GM19467 (cell line): ENCODE results near the gene DNM2.
"Not testable (repeated sequence)": the region's sequence is repeated elsewhere in the genome, so short reads cannot be mapped to it uniquely, and the experiment has no call there.

ENCODE experiments used
- ATAC-seq: cut with Tn5 transposase; IDR thresholded peaks from one replicate; pipeline ENCODE4 v1.9.1; 2021; ENCODE audit warnings: mild to moderate bottlenecking, moderate library complexity; ENCODE audit not compliant: unreplicated experiment

Gene DNM2

DNA sequence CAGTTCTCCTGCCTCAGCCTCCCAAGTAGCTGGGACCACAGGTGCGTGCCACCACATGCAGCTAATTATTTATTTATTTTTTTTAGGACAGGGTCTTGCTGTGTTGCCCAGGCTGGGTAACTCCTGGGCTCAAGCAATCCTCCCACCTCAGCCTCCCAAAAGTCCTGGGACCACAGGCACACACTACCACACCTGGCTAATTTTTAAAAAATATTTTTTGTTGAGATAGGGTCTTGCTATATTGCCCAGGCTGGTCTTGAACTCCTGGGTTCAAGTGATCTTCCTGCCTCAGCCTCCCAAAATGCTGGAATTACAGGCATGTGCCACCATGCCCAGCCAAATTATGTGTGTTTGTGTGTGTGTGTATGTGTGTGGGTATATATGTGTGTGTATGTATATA lies 139.0 kb downstream of the DNM2 start:
- not testable (repeated sequence) for ATAC-seq

DNA sequence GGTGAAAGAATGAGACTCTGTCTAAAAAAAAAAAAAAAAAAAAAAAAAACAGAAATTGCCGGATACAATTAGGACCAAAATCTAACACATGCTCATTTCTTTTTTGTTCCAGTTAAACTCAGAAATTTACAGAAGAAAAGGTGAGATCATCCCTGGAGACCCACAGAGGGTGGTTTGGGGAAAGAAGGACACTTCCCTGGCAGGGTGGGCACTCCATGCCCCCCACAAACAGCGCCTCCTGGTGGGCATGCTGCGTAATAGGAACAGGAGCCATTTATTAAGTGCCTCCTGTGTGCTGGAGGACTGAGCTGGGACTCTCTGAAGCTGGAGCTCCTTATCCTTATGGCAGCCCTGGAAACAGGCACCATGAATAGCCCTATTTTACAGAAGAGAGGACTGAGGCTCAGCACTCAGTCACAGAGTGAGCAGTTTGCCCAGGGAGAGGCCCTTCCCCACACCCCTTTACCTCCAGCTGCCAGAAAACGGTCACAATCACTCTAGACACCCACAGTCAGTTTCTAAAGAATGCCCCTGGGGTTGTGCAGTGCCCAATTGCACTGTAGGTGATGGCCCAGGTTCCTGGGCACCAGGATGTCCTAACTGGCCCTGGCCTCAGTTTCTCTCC lies 140.4 kb downstream of the DNM2 start:
- ATAC-seq, result no peak

DNA sequence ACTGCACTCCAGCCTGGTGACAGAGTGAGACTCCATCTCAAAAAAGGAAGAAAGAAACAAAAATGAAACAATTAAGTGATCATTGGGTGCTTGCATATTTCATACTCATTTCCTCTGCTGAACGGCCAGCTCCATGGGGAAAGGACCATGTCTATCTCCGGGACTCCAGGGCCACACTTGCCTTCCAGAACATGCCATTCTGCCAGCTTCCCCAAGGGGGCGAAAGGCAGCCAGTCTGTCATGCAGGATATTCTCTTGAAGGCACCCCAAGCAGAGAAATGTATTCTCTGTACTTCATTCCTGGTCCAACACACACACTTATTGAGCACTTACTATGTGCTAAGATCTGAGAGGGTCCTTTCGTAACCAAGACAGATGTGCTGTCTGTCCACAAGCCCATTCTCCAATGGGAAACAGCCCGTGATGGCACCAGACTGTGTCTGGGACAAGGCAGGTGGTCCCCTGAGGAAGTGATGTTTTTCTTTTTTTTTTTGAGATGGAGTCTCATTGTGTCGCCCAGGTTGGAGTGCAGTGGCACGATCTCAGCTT lies 143.3 kb downstream of the DNM2 start:
- ATAC-seq, result no peak

DNA sequence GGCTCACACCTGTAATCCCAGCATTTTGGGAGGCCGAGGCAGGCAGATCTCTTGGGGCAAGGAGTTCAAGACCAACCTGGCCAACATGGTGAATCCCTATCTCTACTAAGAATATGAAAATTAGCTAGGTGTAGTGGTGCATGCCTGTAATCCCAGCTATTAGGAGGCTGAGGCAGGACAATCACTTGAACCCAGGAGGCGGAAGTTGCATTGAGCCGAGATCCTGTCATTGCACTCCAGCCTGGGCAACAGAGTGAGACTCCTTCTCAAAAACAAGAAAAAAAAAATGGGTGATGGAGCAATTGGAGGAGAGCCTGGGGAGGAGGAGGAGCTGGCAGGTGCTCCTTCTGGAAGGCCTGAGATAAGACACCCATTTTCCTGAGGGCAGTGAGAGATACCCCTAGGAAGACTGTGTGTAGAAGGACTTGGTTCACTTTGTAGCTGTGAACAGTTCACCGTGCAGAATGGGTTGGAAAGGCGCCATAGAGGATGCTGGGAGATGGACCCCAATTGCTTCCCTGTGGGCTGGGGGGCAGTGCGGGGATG lies 144.8 kb downstream of the DNM2 start:
- no peak for ATAC-seq

DNA sequence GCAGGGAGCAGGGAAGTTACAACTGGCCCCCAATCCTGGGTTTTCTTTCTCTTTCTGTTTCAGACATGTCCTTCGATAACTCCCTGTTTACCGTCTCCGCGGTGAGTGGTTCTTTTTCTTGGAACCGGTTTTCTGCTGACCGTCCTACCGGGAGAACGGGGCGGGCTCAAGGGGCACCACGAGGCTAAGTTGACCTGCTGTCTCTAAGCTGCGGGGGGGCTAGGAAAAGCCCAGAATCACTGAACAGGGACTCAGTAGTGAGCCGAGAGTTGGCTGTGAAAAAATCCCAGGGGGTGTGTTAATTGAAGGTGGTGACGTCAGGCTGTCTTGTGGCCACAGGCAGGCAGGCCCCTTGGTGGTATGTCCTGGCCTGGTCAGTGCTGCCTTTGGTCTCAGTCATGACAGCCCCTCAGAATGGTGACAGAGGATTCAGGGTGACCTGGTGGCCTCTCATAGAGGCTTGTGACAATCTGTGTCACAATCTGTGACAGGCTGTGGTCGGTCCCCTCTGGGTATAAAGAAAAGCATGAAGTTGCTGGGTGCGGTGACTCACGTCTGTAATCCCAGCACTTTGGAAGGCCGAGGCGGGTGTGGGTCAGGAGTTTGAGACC lies 145.3 kb downstream of the DNM2 start:
- ATAC-seq, result no peak

DNA sequence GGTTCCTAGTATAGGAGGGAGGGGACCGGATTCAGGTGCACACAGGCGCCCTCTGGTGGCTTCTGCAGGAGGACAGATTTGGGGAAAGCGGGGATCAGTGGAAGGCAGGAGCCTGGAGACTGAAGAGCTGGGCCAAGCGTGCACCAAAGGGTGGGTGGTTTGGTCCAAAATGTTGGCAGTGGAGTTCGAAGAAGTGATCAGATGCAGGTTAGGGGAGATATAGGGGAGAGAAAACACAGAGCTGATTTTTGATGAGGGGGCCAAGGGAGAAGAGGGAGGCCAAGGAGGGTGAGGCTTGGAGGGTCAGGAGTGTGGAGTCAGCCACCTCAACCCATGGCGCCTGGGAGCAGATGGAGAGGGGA lies 146.6 kb downstream of the DNM2 start:
- ATAC-seq, result no peak

DNA sequence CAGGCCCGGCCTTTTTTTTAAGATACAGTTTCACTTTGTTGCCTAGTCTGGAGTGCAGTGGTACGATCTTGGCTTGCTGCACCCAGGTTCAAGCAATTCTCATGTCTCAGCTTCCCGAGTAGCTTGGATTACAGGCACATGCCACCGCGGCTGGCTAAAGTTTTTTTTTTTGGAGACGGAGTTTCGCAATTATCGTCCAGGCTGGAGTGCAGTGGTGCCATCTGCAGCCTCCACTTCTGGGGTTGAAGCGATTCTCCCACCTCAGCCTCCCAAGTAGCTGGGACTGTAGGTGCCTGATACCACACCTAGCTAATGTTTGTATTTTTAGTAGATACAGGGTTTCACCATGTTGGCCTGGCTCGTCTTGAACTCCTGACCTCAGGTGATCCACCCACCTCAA lies 148.6 kb downstream of the DNM2 start:
- ATAC-seq, result no peak

DNA sequence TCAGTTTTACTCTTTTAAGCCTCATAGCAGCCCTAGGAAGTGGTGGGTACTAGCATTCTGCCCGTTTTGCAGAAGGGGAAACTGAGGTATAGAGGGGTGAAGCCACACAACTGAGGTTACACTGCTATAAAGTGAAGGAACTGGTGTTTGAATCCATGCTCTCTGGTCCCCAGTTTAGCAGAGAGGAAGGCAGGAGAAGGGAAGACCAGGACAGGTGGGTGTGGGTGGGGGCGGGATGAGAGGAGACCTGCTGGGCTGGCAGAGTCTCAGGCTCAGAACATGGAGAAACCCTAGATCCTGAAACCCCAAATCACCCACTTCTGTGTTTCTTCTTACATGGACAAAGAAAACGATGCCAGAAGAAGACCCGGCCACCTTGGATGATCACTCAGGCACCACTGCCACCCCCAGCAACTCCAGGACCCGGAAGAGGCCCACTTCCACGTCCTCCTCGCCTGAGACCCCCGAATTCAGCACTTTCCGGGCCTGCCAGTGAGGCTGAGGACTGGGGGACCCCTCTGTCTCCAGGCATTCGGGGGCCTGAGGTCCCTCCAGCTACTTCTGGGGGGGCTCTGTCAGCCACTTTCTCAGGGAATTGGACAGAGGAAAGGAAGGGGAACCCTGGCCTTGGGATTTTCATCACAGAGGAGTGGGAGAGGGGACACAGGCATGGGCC lies 151.1 kb downstream of the DNM2 start:
- ATAC-seq, result no peak

DNA sequence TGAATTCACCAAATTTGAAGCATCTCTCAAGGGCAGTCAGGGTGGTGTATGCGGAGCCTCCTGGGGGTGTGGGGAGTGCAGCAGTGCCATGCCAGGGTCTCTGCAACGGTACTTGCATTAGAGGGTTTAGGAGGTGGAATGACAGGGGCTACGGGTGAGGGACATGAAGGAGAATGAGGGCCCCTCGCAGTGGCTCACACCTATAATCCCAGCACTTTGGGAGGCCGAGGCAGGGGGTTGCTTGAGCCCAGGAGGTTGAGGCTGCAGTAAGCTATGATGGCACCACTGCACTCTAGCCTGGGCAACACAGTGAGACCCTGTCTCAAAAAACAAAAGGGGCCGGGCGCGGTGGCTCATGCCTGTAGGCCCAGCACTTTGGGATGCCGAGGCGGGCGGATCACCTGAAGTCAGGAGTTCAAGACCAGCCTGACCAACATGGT lies 152.0 kb downstream of the DNM2 start:
- ATAC-seq, result not testable (repeated sequence)

DNA sequence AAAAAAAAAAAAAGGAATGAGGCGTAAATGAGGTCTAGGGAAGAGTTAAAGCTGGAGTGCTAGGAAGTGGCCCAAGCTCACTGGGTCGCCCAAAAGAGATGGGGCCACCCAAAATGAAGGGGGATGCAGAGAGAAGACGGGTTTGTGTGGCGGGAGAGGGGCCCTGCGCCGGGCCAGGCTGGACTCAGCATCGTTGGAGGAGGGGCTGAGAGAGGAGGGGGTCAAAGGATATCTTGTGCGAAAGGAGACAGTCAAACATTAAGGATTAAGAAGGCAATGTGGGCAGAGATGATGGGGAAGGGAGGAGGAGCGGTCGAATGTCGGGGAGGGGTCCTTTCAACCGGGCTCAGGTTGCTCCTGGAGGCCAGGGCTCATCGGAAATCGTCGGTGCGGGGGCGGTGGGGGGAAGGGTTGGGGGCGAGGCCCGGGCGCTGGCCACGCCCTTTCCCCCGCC lies 152.6 kb downstream of the DNM2 start:
- ATAC-seq, result no peak

DNA sequence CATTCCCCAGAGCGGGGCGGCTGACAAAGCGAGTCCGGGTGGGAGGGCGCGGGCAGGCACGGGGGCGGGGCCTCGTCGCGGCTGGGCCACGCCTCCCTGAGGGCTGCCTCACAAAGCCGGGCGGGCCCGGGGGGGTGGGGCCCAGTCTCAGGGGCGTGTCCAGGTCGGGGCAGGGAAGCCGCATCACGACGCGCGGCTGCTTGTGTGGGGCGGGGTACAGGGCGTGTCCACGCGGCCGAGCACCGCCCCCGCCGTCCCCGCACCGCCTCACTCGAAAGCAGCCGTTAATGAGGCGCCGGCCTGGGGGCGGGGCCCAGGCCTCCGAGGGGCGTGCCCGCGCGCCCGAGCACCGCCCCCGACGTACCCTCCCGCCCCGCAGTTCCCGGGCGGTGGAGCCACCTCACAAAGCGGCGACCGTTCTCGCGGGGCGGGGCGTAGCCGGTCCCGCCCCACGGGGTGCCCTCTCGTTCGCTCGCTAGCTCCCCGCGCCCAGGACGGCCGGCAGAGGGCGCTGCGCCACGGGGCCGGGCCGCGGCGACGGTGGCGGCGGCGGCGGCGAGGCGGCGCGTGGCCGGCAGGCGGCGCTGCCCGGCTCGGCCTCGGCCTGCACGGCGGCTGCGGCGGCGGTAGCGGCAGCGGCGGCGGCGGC lies 153.2 kb downstream of the DNM2 start, which contains the start of gene CARM1:
TSS of gene CARM1 (plus strand) at position 599 of the 649 bp plus-strand sequence. CDS start 150 bp downstream, outside the sequence.
- ATAC-seq, result peak; percentile 70

DNA sequence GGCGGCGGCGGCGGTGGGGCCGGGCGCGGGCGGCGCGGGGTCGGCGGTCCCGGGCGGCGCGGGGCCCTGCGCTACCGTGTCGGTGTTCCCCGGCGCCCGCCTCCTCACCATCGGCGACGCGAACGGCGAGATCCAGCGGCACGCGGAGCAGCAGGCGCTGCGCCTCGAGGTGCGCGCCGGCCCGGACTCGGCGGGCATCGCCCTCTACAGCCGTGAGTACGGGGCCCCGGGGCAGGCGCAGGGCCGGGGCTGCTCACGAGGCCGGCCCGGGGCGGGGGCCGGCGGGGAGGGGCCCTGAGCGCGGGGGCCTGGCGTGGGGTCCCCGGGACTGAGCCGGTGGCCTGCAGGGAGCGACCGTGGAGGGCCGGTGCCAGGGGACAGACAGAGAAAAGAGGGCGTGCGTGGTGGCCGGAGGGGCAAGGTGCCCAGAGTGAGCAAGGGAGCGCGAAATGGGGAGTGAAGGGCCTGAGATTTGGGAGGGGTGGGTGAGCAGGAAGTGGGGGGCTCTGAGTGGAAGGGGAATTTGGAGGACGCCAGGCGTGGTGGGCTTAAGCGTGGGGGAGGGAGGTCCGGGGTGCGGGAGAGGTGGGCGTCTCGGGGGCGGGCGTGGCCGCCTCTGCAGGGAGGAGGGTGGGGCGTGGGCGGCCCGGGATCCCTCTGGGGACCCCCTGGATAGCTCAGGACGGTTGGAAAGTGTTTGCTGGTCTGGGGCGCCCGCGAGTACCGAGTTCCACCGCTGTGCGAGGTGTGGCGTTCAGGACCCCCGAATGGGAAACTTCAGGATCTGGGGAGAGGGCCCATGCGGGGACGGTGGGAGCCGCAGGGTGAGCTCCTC lies 154.0 kb downstream of the DNM2 start:
- ATAC-seq, result no peak

DNA sequence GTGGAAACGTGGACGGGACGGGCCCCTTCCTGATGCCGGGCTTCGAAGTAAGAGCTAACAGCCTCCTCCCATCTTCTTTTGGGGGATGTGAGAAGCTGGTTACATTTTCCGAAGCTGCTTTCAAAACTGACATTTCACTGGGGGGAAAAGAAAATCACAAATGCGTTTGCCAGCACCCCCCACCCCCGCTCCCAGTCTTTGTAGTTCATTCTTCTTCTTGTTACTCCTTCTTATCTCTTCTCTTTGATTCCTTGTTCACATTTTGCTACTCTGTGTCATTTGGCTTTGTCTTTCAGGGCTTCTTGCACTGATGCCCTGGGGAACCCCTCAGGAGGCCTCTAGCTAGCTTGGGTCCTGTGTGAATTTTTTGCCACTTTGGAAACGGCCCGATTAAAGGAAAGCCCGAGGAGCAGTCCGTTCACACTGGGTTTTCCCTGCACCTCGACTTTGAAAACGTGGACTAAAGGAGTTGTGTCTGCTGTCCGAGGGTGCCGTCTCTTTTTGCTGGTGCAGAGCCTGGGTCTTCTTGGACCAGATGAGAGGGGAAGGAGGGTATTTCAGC lies 154.7 kb downstream of the DNM2 start:
- ATAC-seq, result no peak

DNA sequence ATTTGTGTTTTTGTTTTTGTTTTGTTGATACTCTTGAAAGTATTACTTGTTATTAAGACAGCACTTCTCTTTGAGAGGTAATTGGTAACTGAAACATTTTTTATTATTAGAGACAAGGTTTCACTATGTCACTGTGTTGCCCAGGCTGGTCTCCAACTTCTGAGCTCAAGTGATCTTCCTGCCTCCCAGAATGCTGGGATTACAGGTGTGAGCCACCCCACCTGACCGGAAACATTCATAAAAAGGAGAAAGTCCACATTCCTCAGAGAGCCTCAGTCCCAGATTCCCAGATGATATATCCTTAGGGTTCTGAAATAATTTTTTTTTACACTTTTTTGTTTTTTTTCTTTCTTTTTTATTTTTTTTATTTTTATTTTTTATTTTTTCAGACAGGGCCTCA lies 156.1 kb downstream of the DNM2 start:
- ATAC-seq, result no peak

DNA sequence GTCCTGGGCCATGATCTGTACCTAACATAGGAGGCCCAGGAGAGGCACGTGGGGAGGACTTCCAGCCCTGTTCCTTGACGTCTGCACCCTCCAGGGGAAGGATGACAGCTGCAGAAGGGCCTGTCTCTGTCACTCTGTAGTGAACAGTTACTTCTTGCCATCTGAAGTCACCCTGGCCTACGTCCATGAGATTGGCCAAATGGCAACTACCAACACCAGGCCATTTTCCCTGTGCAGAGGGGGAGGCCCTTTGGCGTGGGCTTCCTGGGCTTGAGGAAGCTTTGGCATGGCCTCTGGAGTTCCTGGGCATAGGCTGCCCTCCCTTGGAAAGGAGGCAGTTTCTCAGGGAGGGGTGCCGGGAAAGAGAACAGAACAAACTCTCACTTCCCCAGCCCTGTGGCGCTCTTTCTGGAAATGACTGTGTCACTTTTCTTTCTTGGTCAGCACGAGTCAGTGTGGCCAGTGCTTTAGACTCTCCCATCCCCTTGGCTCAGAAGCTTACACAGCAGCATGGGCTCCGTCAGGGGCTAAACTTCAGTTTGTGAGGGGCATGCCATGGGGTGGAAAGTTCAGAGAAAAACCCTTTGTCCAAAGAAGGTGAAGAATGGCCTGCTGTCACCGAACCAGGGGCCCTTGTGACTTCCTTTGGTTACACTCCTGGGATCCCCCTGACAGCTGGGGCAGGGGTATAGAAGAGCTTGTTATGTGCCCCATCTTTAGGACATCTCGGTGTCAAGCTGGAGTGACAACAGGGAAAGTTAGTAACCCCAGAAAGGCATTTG lies 158.8 kb downstream of the DNM2 start:
- ATAC-seq, result peak; percentile 43

DNA sequence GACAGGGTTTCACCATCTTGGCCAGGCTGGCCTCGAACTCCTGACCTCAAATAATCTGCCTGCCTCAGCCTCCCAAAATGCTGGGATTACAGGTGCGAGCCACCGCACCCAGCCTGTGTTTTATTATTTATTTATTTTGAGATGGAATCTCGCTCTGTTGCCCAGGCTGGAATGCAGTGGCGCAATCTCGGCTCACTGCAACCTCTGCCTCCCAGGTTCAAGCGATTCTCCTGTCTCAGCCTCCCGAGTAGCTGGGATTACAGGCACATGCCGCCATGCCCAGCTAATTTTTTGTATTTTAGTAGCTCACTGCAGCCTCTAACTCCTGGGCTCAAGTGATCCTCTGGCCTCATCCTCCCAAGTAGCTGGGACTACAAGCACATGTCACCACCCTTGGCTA lies 159.7 kb downstream of the DNM2 start:
- ATAC-seq, result not testable (repeated sequence)

DNA sequence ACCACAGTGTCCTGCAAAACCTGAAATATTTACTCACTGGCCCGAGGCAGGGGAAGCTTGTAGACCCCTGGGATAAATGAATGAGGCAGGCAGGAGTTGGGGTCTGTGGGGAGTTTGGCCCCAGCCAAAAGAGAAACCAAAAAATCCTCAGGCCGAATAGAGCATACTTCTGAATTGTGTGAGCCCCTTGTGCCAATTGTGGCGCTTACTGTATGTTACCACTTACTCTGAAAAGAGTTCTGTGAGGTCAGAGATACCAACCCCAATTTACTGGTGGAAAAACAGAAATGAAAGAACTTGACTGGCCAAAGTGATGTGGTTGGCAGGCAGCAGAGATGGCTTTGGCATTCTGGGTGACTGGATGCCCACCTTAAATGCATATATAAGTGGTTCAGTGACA lies 160.4 kb downstream of the DNM2 start:
- no peak for ATAC-seq
